Measurements from ENCODE around the gene ZFYVE19. TPM values are rescaled to one million over a fixed set of nuclear protein-coding genes. Genes with fewer than 3 reads are reported as not detected.

Gene ZFYVE19
- total and polyA plus RNA-seq, 2 of the 13 experiments (the other 11 are each of a cell fraction or from before 2014, with no cell fraction given), result 23.3 to 44.0 TPM

DNA sequence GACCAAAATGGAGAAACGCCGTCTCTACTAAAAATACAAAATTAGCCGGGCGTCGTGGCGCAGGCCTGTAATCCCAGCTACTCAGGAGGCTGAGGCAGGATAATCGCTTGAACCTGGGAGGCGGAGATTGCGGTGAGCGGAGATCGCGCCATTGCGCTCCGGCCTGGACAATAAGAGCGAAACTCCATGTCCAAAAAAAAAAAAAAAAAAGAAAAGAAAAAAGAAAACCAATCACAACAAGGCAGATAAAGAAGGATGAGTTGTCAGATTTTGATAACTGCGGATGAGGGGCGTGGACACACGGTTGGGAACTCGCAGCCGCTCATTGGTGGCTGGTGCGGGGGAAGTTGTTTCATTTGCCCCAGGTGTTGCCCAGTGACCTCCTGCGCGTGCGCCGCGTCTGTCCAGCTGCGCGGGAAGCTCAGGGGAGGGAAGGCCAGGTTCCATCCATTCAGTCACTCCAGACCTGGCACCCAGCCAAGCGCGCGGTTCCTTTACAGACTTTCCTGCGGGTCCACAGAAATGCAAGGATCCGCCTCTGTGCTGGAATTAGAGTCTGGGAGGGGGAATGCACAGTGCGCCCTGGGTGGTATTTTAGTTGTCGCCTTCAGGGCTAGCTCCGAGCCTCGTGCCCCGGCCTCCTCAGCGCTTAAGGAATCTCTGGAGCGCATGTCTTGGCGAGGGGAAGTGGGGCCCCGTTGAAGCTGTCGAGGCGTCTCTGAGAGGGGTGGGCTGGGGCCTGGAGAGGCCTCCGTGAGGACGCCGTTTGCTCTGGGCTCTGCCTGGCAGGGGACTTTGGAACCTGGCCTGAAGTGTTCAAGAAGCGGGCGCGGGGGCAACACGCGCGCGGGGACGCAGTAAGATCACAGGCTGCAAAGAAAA is 43.7 kb upstream of the ZFYVE19 start (continued):
- no peak for TF ChIP-seq ZNF496 (CRISPR knock-in tag; IDR thresholded peaks at IDR 0.05; ENCODE audit: insufficient replicate concordance)
- no peak for TF ChIP-seq SAFB2 (CRISPR knock-in tag; IDR thresholded peaks at IDR 0.05; ENCODE audit: borderline replicate concordance, low read depth)
- no peak for TF ChIP-seq NFKBIZ (CRISPR knock-in tag; IDR thresholded peaks at IDR 0.05)
- TF ChIP-seq PAF1 (CRISPR knock-in tag; IDR thresholded peaks at IDR 0.05), result no peak
- TF ChIP-seq, protein P1, sequence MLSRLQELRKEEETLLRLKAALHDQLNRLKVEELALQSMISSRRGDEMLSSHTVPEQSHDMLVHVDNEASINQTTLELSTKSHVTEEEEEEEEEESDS (CRISPR knock-in tag; IDR thresholded peaks at IDR 0.05; ENCODE audit: borderline replicate concordance), result no peak
- TF ChIP-seq, protein P2, sequence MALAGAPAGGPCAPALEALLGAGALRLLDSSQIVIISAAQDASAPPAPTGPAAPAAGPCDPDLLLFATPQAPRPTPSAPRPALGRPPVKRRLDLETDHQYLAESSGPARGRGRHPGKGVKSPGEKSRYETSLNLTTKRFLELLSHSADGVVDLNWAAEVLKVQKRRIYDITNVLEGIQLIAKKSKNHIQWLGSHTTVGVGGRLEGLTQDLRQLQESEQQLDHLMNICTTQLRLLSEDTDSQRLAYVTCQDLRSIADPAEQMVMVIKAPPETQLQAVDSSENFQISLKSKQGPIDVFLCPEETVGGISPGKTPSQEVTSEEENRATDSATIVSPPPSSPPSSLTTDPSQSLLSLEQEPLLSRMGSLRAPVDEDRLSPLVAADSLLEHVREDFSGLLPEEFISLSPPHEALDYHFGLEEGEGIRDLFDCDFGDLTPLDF (CRISPR knock-in tag; IDR thresholded peaks at IDR 0.05), result peak; percentile 91
- peak; percentile 92 for TF ChIP-seq ZNF878 (CRISPR knock-in tag; IDR thresholded peaks at IDR 0.05)
- TF ChIP-seq FIP1L1 (IDR thresholded peaks at IDR 0.05; ENCODE audit: borderline replicate concordance, insufficient read depth, low read depth, low read length), result no peak
- peak; percentile 10 for TF ChIP-seq ZNF710 (CRISPR knock-in tag; IDR thresholded peaks at IDR 0.05; ENCODE audit: borderline replicate concordance)
- 0 out of 2 replicates have a peak, but pooled peaks have one; percentile 12 for TF ChIP-seq PCBP1 (IDR thresholded peaks at IDR 0.05; ENCODE audit: borderline replicate concordance, low read depth, low read length)
- TF ChIP-seq, protein P3, sequence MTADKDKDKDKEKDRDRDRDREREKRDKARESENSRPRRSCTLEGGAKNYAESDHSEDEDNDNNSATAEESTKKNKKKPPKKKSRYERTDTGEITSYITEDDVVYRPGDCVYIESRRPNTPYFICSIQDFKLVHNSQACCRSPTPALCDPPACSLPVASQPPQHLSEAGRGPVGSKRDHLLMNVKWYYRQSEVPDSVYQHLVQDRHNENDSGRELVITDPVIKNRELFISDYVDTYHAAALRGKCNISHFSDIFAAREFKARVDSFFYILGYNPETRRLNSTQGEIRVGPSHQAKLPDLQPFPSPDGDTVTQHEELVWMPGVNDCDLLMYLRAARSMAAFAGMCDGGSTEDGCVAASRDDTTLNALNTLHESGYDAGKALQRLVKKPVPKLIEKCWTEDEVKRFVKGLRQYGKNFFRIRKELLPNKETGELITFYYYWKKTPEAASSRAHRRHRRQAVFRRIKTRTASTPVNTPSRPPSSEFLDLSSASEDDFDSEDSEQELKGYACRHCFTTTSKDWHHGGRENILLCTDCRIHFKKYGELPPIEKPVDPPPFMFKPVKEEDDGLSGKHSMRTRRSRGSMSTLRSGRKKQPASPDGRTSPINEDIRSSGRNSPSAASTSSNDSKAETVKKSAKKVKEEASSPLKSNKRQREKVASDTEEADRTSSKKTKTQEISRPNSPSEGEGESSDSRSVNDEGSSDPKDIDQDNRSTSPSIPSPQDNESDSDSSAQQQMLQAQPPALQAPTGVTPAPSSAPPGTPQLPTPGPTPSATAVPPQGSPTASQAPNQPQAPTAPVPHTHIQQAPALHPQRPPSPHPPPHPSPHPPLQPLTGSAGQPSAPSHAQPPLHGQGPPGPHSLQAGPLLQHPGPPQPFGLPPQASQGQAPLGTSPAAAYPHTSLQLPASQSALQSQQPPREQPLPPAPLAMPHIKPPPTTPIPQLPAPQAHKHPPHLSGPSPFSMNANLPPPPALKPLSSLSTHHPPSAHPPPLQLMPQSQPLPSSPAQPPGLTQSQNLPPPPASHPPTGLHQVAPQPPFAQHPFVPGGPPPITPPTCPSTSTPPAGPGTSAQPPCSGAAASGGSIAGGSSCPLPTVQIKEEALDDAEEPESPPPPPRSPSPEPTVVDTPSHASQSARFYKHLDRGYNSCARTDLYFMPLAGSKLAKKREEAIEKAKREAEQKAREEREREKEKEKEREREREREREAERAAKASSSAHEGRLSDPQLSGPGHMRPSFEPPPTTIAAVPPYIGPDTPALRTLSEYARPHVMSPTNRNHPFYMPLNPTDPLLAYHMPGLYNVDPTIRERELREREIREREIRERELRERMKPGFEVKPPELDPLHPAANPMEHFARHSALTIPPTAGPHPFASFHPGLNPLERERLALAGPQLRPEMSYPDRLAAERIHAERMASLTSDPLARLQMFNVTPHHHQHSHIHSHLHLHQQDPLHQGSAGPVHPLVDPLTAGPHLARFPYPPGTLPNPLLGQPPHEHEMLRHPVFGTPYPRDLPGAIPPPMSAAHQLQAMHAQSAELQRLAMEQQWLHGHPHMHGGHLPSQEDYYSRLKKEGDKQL (CRISPR knock-in tag; IDR thresholded peaks at IDR 0.05; ENCODE audit: low read depth), result no peak
- peak; percentile 61 for TF ChIP-seq ZEB1 (IDR thresholded peaks at IDR 0.05; ENCODE audit: insufficient replicate concordance, low read depth)
- no peak for TF ChIP-seq NFE2L2 (IDR thresholded peaks at IDR 0.05; ENCODE audit: low read length)
- no peak for TF ChIP-seq NR1H2 (CRISPR knock-in tag; IDR thresholded peaks at IDR 0.05; ENCODE audit: borderline replicate concordance, low read depth)
- peak; percentile 76 for TF ChIP-seq NR0B2 (CRISPR knock-in tag; IDR thresholded peaks at IDR 0.05)
- no peak for TF ChIP-seq ELF1 (CRISPR knock-in tag; IDR thresholded peaks at IDR 0.05)
- no peak for TF ChIP-seq GTF2F1 (IDR thresholded peaks at IDR 0.05; ENCODE audit: low read length)

Data from HepG2 (cell line).